CD4-positive, alpha-beta T cell treated with Interferon alpha-2 for 1 hour (primary cell): Measurements from ENCODE around the gene H2BK1.

Source experiments
- DNase-seq, 2 donors: peaks; one replicate each; pipeline ENCODE4 v3.0.0-alpha.2; 2020 to 2022

H2BK1 gene

GRCh38 chr7:151210087-151210854, at the start of gene H2BK1:
Gene H2BK1, minus strand, starts transcription at chr7:151210488. Its CDS starts 170 bp downstream, at chr7:151210318.
- DNase-seq, result no peak

DNA sequence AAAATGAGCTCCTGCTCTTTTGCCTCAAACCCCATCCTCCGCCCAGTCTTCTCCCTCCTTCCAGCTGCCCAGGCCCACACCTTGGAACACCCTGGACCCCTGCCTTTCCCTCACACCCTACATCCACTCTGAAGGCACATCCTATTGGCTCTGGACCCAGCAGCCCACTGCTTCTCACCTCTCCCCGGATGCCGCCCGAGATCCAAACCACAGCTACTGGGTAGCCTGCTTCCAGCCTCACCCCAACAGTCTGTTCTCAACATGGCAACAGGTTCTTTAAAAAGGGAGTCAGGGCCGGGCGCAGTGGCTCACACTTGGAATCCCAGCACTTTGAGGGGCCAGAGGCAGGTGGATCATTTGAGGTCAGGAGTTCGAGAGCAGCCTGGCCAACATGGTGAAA, 47.7 kb upstream of the H2BK1 start:
- DNase-seq, result no peak

GRCh38 chr7:151256410-151257045, 46.2 kb upstream of the H2BK1 start:
- no peak for DNase-seq

DNA sequence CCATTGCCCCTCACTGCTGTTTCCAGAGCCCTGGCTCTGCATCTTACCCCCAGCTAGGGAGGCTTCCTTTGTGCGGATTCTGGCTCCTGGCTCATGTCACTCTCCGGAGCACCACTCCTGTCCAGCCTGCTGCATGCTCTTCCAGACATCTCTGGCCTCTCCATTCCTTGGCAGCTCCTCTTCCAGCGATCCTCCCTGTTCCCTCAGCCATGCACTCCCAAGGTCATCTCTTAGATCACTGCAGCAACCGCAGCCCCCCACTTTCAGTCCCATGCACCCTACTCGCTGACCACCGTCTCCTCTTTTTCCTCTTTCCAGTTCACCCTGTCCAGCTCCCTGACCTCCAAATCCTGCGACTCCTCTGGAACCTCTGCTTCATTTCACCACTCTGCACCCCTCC, 45.1 kb upstream of the H2BK1 start:
- no peak for DNase-seq

DNA sequence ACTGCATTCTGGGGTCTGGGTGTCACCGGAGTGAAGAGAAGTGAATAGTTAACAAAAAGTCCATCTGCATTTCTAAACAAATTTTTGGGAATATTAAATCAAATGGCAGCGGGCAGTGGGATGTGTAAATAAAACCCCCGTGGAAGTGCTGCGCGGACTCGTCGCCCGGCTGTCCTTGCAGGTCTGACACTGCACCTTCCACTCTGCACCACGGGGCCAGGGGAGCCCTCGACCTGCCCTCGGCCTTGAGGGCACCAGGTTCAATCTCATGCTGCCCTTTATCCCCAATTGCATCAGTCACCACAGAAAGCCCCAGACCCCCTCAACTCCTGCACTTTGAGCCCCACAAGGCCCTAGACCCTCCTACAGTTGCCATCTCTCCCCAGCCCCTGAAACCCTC, 44.6 kb upstream of the H2BK1 start:
- DNase-seq, result no peak

GRCh38 chr7:151254316-151254715, 44.0 kb upstream of the H2BK1 start:
- no peak for DNase-seq

GRCh38 chr7:151252961-151253711, 42.8 kb upstream of the H2BK1 start:
- DNase-seq, result no peak

GRCh38 chr7:151252561-151252835, 42.2 kb upstream of the H2BK1 start:
- DNase-seq, result no peak

DNA sequence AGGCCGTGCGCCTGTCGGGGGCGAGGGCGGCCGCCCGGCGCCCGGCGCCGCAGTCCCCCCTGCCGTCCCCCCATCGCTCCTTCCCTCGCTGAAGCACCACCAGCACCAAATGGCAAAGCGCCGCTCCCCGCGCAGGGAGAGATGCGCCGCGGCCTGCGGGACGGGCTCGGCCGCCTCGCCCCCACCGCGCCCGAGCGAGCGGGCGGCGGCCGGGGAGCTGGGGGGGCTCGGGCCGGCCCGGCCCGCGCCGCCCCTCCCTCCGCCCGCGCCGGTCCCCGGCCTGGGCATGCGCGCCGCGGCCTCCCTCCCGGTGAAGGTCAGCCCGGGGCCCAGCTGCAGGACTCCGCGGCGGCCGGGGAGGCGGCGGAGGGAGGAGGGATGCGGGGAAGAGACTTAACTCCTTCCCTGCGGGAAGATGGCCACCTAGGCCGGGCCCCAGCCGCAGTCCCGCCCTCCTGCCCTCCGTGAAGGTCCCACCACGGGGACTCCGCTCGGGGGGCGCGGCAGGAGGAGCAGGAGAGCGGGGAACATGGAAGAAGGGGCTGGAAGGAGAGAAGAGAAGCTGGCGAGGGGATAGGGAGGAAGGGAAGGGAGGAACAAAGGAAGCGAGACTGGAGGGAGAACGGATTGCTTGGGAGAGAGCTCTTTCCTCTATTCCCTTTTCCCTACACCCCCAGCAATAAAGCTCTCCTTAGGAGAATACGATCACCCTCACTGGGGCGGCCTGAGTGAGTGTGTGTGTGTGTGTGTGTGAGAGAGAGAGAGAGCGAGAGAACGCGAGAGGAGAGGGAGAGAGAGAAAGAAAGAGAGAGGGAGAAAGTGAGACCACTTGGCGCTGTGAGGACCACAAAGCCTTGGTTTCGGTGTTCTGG, 41.6 kb upstream of the H2BK1 start:
- peak in 1 of 2 donors; percentile 38 for DNase-seq

- no peak for DNase-seq
Observed at GRCh38 chr7:151251328-151251688, 41.0 kb upstream of the H2BK1 start.

DNA sequence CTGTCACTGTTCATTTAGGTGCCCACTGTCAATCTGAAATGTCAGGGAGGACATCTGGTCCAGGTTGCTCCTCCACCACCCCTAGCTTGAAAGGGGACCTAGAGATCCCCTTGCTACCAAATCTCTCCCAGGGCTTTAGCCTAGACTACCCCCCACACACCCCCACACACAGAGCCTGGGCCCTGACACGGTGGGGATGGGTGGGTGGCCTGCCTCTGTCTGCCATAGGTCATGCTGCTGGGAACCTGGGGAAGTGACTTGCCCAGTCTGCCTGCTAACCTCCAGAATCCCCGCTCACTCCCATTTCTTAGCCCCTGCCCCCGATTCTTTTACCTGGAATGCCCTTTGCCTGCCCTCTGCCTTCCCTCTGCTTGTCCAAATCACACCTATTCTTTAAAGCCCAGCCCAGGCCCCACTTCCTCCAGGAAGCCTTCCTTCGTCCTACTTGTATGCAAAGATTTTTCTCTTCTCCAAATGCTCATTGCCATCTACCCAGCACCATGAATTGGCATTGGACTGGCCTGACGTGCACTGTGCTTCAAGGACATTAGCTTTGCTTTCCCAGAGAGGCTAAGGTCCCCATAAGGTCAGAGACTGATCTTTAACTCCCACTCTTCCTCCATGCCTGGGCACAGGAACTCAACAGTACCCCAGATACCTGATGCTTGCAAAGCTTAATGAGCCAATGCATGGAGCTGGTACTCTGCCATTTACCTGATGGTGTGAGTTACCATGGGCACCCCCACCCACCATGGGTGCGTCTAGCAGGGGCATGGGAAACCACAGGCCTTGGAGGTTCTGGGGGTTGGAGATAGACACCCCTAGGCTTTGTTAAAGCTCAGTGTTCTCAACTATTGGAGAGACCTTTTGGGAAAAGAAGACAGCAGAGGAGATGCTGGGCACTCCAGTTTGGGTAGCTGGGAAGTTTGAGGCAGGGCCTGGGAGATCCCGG, 40.2 kb upstream of the H2BK1 start:
- DNase-seq, result no peak

GRCh38 chr7:151249732-151250072, 39.4 kb upstream of the H2BK1 start:
- DNase-seq, result no peak

- peak; percentile 26 to 32 for DNase-seq
Observed at GRCh38 chr7:151249034-151249731, 38.9 kb upstream of the H2BK1 start.

- peak in 1 of 2 donors; percentile 43 for DNase-seq
Observed at GRCh38 chr7:151248346-151249033, 38.2 kb upstream of the H2BK1 start, which contains the start of gene SMARCD3. Gene SMARCD3, minus strand, starts transcription at chr7:151248694. Its CDS starts 132 bp downstream, at chr7:151248562.

- no peak for DNase-seq
Observed at GRCh38 chr7:151247611-151248345, 37.5 kb upstream of the H2BK1 start.

DNA sequence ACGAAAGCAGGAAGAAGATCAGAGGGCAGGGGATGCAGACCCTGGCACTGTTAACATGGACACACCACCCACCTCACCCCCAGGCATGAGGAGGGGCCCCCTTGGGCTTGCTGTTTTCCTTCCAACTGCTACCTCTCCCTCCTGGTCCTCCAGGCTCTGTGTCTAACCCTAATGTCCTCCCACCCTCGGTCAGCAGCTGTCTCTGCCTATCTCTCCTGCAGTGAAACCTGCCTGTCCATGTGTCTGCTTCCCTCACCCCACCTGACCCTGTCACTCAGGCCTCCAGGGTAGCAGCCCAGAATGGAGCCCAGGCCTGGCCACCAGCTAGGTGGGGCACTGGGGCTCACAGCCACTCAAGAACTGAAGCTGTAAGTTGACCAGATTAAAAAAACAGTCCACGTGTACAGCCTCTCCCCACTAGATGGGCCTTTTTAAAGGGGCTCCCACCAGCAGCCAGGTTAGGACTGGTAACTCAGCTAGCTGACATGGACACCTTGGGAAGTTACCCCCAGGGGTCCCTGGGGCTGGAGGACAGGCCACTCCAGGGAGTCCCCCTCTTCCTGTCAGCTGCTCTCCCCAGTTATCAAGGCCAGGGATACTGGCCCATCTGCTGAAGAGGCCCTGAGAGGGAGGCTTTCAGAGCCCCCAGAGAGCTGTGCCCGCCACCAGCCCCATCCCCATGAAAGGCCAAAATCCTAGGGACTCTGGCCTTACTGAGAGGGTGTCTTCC, 36.7 kb upstream of the H2BK1 start:
- no peak for DNase-seq

- no peak for DNase-seq
Observed at GRCh38 chr7:151246102-151246850, 36.0 kb upstream of the H2BK1 start.

GRCh38 chr7:151245360-151246101, 35.2 kb upstream of the H2BK1 start:
- peak; percentile 65 to 77 for DNase-seq
